ENCODE results near the gene XYLT2.

DNA sequence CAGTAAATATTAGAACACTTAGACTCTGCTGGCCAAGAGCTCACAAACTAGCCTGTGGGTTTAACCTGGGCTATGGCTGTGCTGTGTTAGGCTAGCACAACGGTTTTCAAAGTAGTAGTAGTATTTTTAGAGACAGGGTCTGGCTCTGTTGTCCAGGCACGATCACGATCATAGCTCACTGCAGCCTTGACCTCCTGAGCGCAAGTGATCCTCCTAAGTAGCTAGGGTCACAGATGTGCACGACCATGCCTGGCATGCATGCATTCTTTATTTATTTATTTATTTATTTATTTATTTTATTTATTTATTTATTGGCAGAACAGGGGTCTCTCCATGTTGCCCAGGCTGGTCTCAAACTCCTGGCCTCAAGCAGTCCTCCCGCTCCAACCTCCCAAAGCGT, 16.7 kb downstream of the XYLT2 start:
- TF ChIP-seq, protein P1, sequence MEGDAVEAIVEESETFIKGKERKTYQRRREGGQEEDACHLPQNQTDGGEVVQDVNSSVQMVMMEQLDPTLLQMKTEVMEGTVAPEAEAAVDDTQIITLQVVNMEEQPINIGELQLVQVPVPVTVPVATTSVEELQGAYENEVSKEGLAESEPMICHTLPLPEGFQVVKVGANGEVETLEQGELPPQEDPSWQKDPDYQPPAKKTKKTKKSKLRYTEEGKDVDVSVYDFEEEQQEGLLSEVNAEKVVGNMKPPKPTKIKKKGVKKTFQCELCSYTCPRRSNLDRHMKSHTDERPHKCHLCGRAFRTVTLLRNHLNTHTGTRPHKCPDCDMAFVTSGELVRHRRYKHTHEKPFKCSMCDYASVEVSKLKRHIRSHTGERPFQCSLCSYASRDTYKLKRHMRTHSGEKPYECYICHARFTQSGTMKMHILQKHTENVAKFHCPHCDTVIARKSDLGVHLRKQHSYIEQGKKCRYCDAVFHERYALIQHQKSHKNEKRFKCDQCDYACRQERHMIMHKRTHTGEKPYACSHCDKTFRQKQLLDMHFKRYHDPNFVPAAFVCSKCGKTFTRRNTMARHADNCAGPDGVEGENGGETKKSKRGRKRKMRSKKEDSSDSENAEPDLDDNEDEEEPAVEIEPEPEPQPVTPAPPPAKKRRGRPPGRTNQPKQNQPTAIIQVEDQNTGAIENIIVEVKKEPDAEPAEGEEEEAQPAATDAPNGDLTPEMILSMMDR (conservative IDR thresholded peaks at IDR 0.05 in 1 of 2, IDR thresholded peaks at IDR 0.05 in 1 of 2; ENCODE audit: extremely low read depth in 1 of 2, insufficient read depth in 1 of 2, low read depth in 1 of 2, low read length in 2 of 2), result no peak
- TF ChIP-seq EZH2 (IDR thresholded peaks at IDR 0.05; ENCODE audit: borderline replicate concordance, low read length), result no peak
